OCI-LY1 (cell line): Measurements from ENCODE around the gene ZNF318.

Experiments
- H2AFZ ChIP-seq: fragments of 200-600 bp; sonication (generic), shearing (Covaris generic); 2 replicates; pipeline ENCODE4 v1.6.0; 2014; ENCODE audit warnings: antibody characterized with exemption, mild to moderate bottlenecking, low read length
- H3F3A ChIP-seq: fragments of 200-600 bp; sonication (generic), shearing (Covaris generic); 2 replicates; pipeline ENCODE4 v1.6.0; 2014; ENCODE audit warnings: mild to moderate bottlenecking, antibody characterized with exemption, low read length, moderate library complexity; ENCODE audit not compliant: insufficient read depth
- H3K27ac ChIP-seq: fragments of 200-600 bp; sonication (generic); 2 replicates; pipeline ENCODE4 v1.5.1; 2014; ENCODE audit warnings: low read length, mixed run types, mild to moderate bottlenecking, low read depth; ENCODE audit not compliant: poor library complexity, severe bottlenecking
- H3K27me3 ChIP-seq: fragments of 200-600 bp; sonication (generic); 2 replicates; pipeline ENCODE4 v1.6.0; 2014; ENCODE audit warnings: antibody characterized with exemption, mild to moderate bottlenecking, low read length, moderate library complexity; ENCODE audit not compliant: insufficient read depth
- H3K36me3 ChIP-seq: fragments of 200-600 bp; sonication (generic); 2 replicates; pipeline ENCODE4 v1.6.1; 2014; ENCODE audit warnings: mild to moderate bottlenecking, antibody characterized with exemption, low read length, moderate library complexity, mixed read lengths; ENCODE audit not compliant: insufficient read depth
- H3K4me1 ChIP-seq: fragments of 200-600 bp; sonication (generic); 2 replicates; pipeline ENCODE4 v1.5.1; 2014; ENCODE audit warnings: mild to moderate bottlenecking, low read length, moderate library complexity; ENCODE audit not compliant: insufficient read depth, severe bottlenecking
- H3K4me2 ChIP-seq: fragments of 200-600 bp; sonication (generic), shearing (Covaris generic); 2 replicates; pipeline ENCODE4 v1.6.1; 2014; ENCODE audit warnings: low read length
- H3K4me3 ChIP-seq: fragments of 200-600 bp; sonication (generic); 2 replicates; pipeline ENCODE4 v1.5.1; 2014; ENCODE audit warnings: low read length, low read depth, mild to moderate bottlenecking, mixed read lengths; ENCODE audit not compliant: poor library complexity, severe bottlenecking
- H3K79me2 ChIP-seq: fragments of 200-600 bp; shearing (Covaris generic); 2 replicates; pipeline ENCODE4 v1.6.1; 2016; ENCODE audit warnings: mixed run types, low read length, mixed read lengths; ENCODE audit not compliant: insufficient read depth
- H3K9ac ChIP-seq: fragments of 200-600 bp; sonication (generic), shearing (Covaris generic); 2 replicates; pipeline ENCODE4 v1.6.1; 2014; ENCODE audit warnings: mild to moderate bottlenecking, low read length, mixed read lengths
- H3K9me2 ChIP-seq: fragments of 200-600 bp; sonication (generic), shearing (Covaris generic); 2 replicates; pipeline ENCODE4 v1.6.1; 2014; ENCODE audit warnings: low read depth, mild to moderate bottlenecking, low read length, mixed read lengths
- H3K9me3 ChIP-seq: fragments of 200-600 bp; shearing (Covaris generic); 2 replicates; pipeline ENCODE4 v1.6.1; 2014; ENCODE audit warnings: low read length, mixed read lengths
- H4K20me1 ChIP-seq: fragments of 200-600 bp; sonication (generic), shearing (Covaris generic); 2 replicates; pipeline ENCODE4 v1.6.0; 2016; ENCODE audit warnings: mild to moderate bottlenecking, low read length; ENCODE audit not compliant: insufficient read depth
- EZH2 ChIP-seq: fragments of 200-600 bp; sonication (generic), shearing (Covaris generic); IDR thresholded peaks from 2 replicates; pipeline ENCODE4 v1.8.0; 2017; ENCODE audit warnings: borderline replicate concordance, mixed run types, mild to moderate bottlenecking, antibody characterized with exemption, low read length, moderate library complexity, mixed read lengths
- TF ChIP-seq, protein P1 (sequence below): fragments of 200-600 bp; sonication (generic), shearing (Covaris generic); IDR thresholded peaks from 2 replicates; pipeline ENCODE4 v1.5.1; 2017; ENCODE audit warnings: mild to moderate bottlenecking, antibody characterized with exemption, low read length, moderate library complexity, mixed read lengths

Gene ZNF318

GRCh38 chr6:43297644-43298564 is 71.5 kb downstream of the ZNF318 start, which contains the start of gene SLC22A7:
TSS of gene SLC22A7 (plus strand) at chr6:43298260. CDS start at chr6:43298359, 99 bp downstream.
- H2AFZ ChIP-seq: no peak within 1 kb of the TSS
- H3K27ac ChIP-seq: no peak within 1 kb of the TSS
- H3K4me3 ChIP-seq: no peak within 1 kb of the TSS
- H3K27me3 ChIP-seq: 0 out of 2 replicates have a peak, but pooled peaks cover 5% of the 10 kb centered on the region
- no peak within 1 kb of the TSS for H3K9ac ChIP-seq
- H3K9me2 ChIP-seq: no peaks in the 10 kb centered on the region
- TF ChIP-seq EZH2: no peak
- TF ChIP-seq, protein P1, sequence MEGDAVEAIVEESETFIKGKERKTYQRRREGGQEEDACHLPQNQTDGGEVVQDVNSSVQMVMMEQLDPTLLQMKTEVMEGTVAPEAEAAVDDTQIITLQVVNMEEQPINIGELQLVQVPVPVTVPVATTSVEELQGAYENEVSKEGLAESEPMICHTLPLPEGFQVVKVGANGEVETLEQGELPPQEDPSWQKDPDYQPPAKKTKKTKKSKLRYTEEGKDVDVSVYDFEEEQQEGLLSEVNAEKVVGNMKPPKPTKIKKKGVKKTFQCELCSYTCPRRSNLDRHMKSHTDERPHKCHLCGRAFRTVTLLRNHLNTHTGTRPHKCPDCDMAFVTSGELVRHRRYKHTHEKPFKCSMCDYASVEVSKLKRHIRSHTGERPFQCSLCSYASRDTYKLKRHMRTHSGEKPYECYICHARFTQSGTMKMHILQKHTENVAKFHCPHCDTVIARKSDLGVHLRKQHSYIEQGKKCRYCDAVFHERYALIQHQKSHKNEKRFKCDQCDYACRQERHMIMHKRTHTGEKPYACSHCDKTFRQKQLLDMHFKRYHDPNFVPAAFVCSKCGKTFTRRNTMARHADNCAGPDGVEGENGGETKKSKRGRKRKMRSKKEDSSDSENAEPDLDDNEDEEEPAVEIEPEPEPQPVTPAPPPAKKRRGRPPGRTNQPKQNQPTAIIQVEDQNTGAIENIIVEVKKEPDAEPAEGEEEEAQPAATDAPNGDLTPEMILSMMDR: no peak
- no peaks in the 10 kb centered on the region for H3K4me1 ChIP-seq
- H4K20me1 ChIP-seq: no peaks in the 10 kb centered on the region
- H3K4me2 ChIP-seq: no peak within 1 kb of the TSS
- no peaks in the 10 kb centered on the region for H3K36me3 ChIP-seq
- H3K79me2 ChIP-seq: no peaks in the 10 kb centered on the region
- H3F3A ChIP-seq: no peaks in the 10 kb centered on the region
- no peaks in the 10 kb centered on the region for H3K9me3 ChIP-seq

DNA sequence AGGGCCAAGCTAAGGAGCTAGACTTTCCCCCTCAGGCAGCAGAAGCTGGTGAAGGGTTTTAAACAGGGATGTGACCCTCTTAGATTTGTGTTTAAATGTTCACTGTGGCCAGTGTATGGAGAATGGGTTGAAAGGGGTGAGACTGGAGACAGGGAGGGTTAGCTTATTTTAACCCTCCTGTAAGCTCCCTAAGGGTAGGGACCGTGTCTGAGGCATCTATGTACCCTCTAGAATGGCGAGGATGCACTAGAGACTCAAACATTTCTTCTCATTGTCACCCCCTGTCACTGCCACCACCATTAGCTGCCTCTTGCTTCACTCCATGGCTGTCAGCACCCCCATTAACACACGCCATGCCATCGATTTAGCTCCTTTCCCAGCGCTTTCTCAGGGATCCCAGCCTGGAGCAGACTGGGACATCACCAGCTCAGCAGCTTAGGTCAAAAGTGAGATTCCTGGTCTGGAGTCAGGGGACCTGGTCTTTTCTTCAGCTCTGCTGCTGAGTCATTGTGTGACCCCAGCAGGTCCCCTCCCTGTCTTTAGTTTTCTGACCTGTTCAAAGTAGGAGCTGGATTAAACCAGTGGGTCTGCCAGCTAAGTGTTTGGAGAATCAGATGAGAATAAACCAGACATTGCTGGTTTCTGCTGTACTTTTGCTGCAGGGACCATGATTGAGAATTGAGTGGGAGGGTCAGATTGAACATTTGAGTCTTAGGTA is 72.5 kb downstream of the ZNF318 start:
- Histone ChIP-seq H3K27ac (no peak overlapping the region), H2AFZ (no peak overlapping the region), H3K36me3 (no peaks in the 10 kb centered on the region), H3K9me3 (no peaks in the 10 kb centered on the region), H4K20me1 (no peaks in the 10 kb centered on the region), H3K79me2 (no peaks in the 10 kb centered on the region), H3K27me3 (0 out of 2 replicates have a peak, but pooled peaks cover 5% of the 10 kb centered on the region), H3K4me3 (no peak overlapping the region), H3K4me2 (no peak overlapping the region), H3K9me2 (no peaks in the 10 kb centered on the region), H3K4me1 (no peaks in the 10 kb centered on the region), H3F3A (no peaks in the 10 kb centered on the region), H3K9ac (no peak overlapping the region)
- TF ChIP-seq EZH2: no peak
- TF ChIP-seq, protein P1: no peak

DNA sequence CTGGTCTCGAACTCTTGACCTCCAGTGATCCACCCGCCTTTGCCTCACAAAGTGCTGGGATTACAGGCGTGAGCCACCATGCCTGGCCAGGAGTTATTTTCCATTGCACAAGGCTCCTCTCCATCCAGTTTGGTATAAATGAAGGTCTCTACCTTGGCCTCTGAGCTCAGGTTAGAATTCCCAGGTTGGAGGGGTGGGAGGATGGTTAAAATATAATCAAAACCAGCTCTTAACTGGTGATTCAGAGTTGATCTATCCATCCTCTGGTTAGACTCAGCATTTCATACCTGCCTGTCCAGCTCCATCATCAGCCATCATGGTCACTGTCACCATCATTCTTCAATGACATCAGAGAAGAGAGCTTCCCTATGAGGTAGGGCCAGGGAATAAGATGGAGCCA is 74.0 kb downstream of the ZNF318 start:
- no peaks in the 10 kb centered on the region for H3K9me3 ChIP-seq
- no peaks in the 10 kb centered on the region for H3F3A ChIP-seq
- H4K20me1 ChIP-seq: no peaks in the 10 kb centered on the region
- no peaks in the 10 kb centered on the region for H3K36me3 ChIP-seq
- no peak overlapping the region for H3K4me3 ChIP-seq
- no peaks in the 10 kb centered on the region for H3K4me1 ChIP-seq
- H3K27me3 ChIP-seq: 0 out of 2 replicates have a peak, but pooled peaks cover 5% of the 10 kb centered on the region
- H2AFZ ChIP-seq: no peak overlapping the region
- no peak overlapping the region for H3K9ac ChIP-seq
- no peaks in the 10 kb centered on the region for H3K9me2 ChIP-seq
- no peak overlapping the region for H3K4me2 ChIP-seq
- no peak overlapping the region for H3K27ac ChIP-seq
- no peaks in the 10 kb centered on the region for H3K79me2 ChIP-seq
- TF ChIP-seq, protein P1: no peak
- no peak for TF ChIP-seq EZH2
